HepG2 (cell line): ENCODE data around the gene PLG.

ENCODE experiments used
- AGO2 ChIP-seq: fragments of 200-400 bp; formaldehyde crosslinking; optimal IDR thresholded peaks from 2 replicates; pipeline ENCODE3; 2017; ENCODE audit warnings: mild to moderate bottlenecking, low read depth, low read length, moderate library complexity
- CTCF ChIP-seq: sonication (generic); formaldehyde crosslinking; IDR thresholded peaks from 2 replicates; pipeline ENCODE4 v1.5.0; 2020; ENCODE audit warnings: mild to moderate bottlenecking, missing genetic modification reagents, moderate library complexity
- HDAC6 ChIP-seq: fragments of 200-600 bp; sonication (generic); IDR thresholded peaks from 2 replicates; pipeline ENCODE4 v1.7.0; 2017; ENCODE audit warnings: mild to moderate bottlenecking, antibody characterized with exemption, low read length, low read depth
- HHEX ChIP-seq: IDR thresholded peaks from 2 replicates; pipeline ENCODE4 v1.6.1; 2016; ENCODE audit warnings: control low read depth
- PHF8 ChIP-seq: sonication (generic); formaldehyde crosslinking; IDR thresholded peaks from 2 replicates; pipeline ENCODE4 v1.5.0; 2020; ENCODE audit warnings: missing genetic modification reagents
- RAD21 ChIP-seq: fragments of 450-650 bp; formaldehyde crosslinking; IDR thresholded peaks from 2 replicates; pipeline ENCODE4 v1.5.0; 2020; ENCODE audit warnings: mild to moderate bottlenecking
- TFDP2 ChIP-seq: sonication (generic); formaldehyde crosslinking; IDR thresholded peaks from 2 replicates; pipeline ENCODE4 v1.4.0; 2020; ENCODE audit warnings: missing genetic modification reagents
- ZNF282 ChIP-seq: fragments of 450-650 bp; IDR thresholded peaks from 2 replicates; pipeline ENCODE4 v1.6.1; 2018; ENCODE audit not compliant: partially characterized antibody
- ZNF589 ChIP-seq: sonication (generic); formaldehyde crosslinking; conservative IDR thresholded peaks from 2 replicates; pipeline ENCODE4 v1.8.0; 2022; ENCODE audit warnings: mild to moderate bottlenecking, moderate library complexity, missing genetic modification reagents
- ZNF724P ChIP-seq: sonication (generic); formaldehyde crosslinking; IDR thresholded peaks from 2 replicates; pipeline ENCODE4 v1.8.0; 2022; ENCODE audit warnings: missing genetic modification reagents, borderline replicate concordance
- TF ChIP-seq, protein P1 (sequence below): sonication (generic); formaldehyde crosslinking; IDR thresholded peaks from 2 replicates; pipeline ENCODE4 v1.4.0; 2020; ENCODE audit warnings: missing genetic modification reagents
- TF ChIP-seq, protein P2 (sequence below), 2 experiments: fragments of 450-650 bp in 1 of 2; sonication (generic) in 1 of 2; formaldehyde crosslinking; IDR thresholded peaks; 2 replicates each; pipeline versions ENCODE4 v1.5.0 to v1.8.0; 2020 to 2022; ENCODE audit warnings: mild to moderate bottlenecking in 1 of 2, missing genetic modification reagents in 1 of 2

- TF ChIP-seq HDAC6 = no peak
- no peak for TF ChIP-seq ZNF282
- TF ChIP-seq ZNF724P = no peak
- TF ChIP-seq AGO2 = no peak
- TF ChIP-seq, protein P1, sequence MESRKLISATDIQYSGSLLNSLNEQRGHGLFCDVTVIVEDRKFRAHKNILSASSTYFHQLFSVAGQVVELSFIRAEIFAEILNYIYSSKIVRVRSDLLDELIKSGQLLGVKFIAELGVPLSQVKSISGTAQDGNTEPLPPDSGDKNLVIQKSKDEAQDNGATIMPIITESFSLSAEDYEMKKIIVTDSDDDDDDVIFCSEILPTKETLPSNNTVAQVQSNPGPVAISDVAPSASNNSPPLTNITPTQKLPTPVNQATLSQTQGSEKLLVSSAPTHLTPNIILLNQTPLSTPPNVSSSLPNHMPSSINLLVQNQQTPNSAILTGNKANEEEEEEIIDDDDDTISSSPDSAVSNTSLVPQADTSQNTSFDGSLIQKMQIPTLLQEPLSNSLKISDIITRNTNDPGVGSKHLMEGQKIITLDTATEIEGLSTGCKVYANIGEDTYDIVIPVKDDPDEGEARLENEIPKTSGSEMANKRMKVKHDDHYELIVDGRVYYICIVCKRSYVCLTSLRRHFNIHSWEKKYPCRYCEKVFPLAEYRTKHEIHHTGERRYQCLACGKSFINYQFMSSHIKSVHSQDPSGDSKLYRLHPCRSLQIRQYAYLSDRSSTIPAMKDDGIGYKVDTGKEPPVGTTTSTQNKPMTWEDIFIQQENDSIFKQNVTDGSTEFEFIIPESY = no peak
- TF ChIP-seq CTCF (CRISPR knock-in tag) = no peak
- TF ChIP-seq PHF8 = no peak
- TF ChIP-seq HHEX = no peak
- TF ChIP-seq RAD21 = no peak
- TF ChIP-seq, protein P2, sequence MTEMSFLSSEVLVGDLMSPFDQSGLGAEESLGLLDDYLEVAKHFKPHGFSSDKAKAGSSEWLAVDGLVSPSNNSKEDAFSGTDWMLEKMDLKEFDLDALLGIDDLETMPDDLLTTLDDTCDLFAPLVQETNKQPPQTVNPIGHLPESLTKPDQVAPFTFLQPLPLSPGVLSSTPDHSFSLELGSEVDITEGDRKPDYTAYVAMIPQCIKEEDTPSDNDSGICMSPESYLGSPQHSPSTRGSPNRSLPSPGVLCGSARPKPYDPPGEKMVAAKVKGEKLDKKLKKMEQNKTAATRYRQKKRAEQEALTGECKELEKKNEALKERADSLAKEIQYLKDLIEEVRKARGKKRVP (CRISPR knock-in tag; IDR thresholded peaks at IDR 0.05) = no peak
- TF ChIP-seq TFDP2 (CRISPR knock-in tag) = no peak
- TF ChIP-seq ZNF589 (CRISPR knock-in tag) = no peak
Measured at GRCh38 chr6:160735523-160735922, 33.5 kb downstream of the PLG start.
